ENCODE results near the gene LYPLA2. TPM values are rescaled to one million over a fixed set of nuclear protein-coding genes. Genes with fewer than 3 reads are reported as not detected.
A peak's percentile ranks its signal among the peaks of the same experiment; 100 is the strongest.

The LYPLA2 gene
- total RNA-seq, 4 donors from 2014 or later, result 23.6 to 36.3 (median 31.6) TPM

- peaks cover 32 to 97% (median 53%) of the 10 kb centered on the region in 3 donors for H3K36me3 ChIP-seq
- H3K27me3 ChIP-seq, result no peaks in the 10 kb centered on the region
- WGBS, 2 donors, result 85 to 92% methylated on average over 1 of the region's 1 CpG
- DNase-seq (ENCODE audit: low spot score in 2 of 2), result no peak
- no peak overlapping the region for H3K27ac ChIP-seq
- TF ChIP-seq CTCF (IDR thresholded peaks at IDR 0.05) (no peak), EP300 (IDR thresholded peaks at IDR 0.05) (no peak), POLR2A (IDR thresholded peaks at IDR 0.05) (no peak)
- no peaks in the 10 kb centered on the region for H3K9me3 ChIP-seq
- H3K4me1 ChIP-seq, result peaks cover 0 to 25% (median 0%) of the 10 kb centered on the region in 4 donors
- H3K4me3 ChIP-seq, result no peak overlapping the region
Observed at GRCh38 chr1:23757812-23758211, 33.1 kb upstream of the LYPLA2 start.

GRCh38 chr1:23759277-23759676 is 31.7 kb upstream of the LYPLA2 start:
- H3K27ac ChIP-seq, result no peak overlapping the region
- peaks cover 22 to 95% (median 41%) of the 10 kb centered on the region in 3 donors for H3K36me3 ChIP-seq
- peaks cover 0 to 25% (median 0%) of the 10 kb centered on the region in 4 donors for H3K4me1 ChIP-seq
- TF ChIP-seq CTCF (IDR thresholded peaks at IDR 0.05) (no peak), POLR2A (IDR thresholded peaks at IDR 0.05) (no peak), EP300 (IDR thresholded peaks at IDR 0.05) (no peak)
- no peaks in the 10 kb centered on the region for H3K9me3 ChIP-seq
- H3K4me3 ChIP-seq, result no peak overlapping the region
- WGBS, 2 donors, result 22 to 35% methylated on average over 4 of the region's 4 CpGs
- no peaks in the 10 kb centered on the region for H3K27me3 ChIP-seq
- no peak for DNase-seq (ENCODE audit: low spot score in 2 of 2)

GRCh38 chr1:23763041-23763577 is 27.8 kb upstream of the LYPLA2 start:
- no peak for TF ChIP-seq EP300 (IDR thresholded peaks at IDR 0.05)
- TF ChIP-seq CTCF (IDR thresholded peaks at IDR 0.05), result no peak
- TF ChIP-seq POLR2A (IDR thresholded peaks at IDR 0.05), result no peak
- Histone ChIP-seq H3K27me3 (no peaks in the 10 kb centered on the region), H3K36me3 (peaks cover 0 to 87% (median 5%) of the 10 kb centered on the region in 3 donors), H3K27ac (no peak overlapping the region), H3K4me3 (no peak overlapping the region), H3K4me1 (peaks cover 0 to 25% (median 0%) of the 10 kb centered on the region in 4 donors), H3K9me3 (no peaks in the 10 kb centered on the region)
- DNase-seq (ENCODE audit: low spot score in 2 of 2), result no peak
- 74 to 78% methylated on average over 7 of the region's 7 CpGs for WGBS, 2 donors

GRCh38 chr1:23768733-23769132 is 22.2 kb upstream of the LYPLA2 start:
- Histone ChIP-seq H3K27ac (no peak overlapping the region), H3K9me3 (no peaks in the 10 kb centered on the region), H3K27me3 (no peaks in the 10 kb centered on the region), H3K36me3 (peaks cover 0 to 57% (median 0%) of the 10 kb centered on the region in 3 donors), H3K4me3 (no peak overlapping the region), H3K4me1 (peaks cover 0 to 5% (median 0%) of the 10 kb centered on the region in 4 donors)
- TF ChIP-seq POLR2A (IDR thresholded peaks at IDR 0.05) (no peak), CTCF (IDR thresholded peaks at IDR 0.05) (no peak), EP300 (IDR thresholded peaks at IDR 0.05) (no peak)
- no peak for DNase-seq (ENCODE audit: low spot score in 2 of 2)
- 86 to 90% methylated on average over 5 of the region's 5 CpGs for WGBS, 2 donors

- DNase-seq (ENCODE audit: low spot score in 2 of 2), result peak; percentile 82 to 95
- TF ChIP-seq EP300 (IDR thresholded peaks at IDR 0.05) (peak in 1 of 2 donors; percentile 19), CTCF (IDR thresholded peaks at IDR 0.05) (peak; percentile 78 to 95 (median 92)), POLR2A (IDR thresholded peaks at IDR 0.05) (no peak)
- peaks cover 0 to 17% (median 2%) of the 10 kb centered on the region in 4 donors for H3K4me1 ChIP-seq
- no peaks in the 10 kb centered on the region for H3K9me3 ChIP-seq
- no peak overlapping the region for H3K27ac ChIP-seq
- no peak overlapping the region for H3K4me3 ChIP-seq
- peaks cover 0 to 30% (median 0%) of the 10 kb centered on the region in 3 donors for H3K36me3 ChIP-seq
- no peaks in the 10 kb centered on the region for H3K27me3 ChIP-seq
- WGBS, 2 donors, result 10 to 16% methylated on average over 14 of the region's 14 CpGs
Observed at GRCh38 chr1:23772049-23772853, 18.7 kb upstream of the LYPLA2 start.

Data from tibial nerve (tissue), 4 donors.